Right lobe of liver (tissue), 6 donors: ENCODE results near the gene RTP2. TPM values are rescaled to one million over a fixed set of nuclear protein-coding genes. Genes with fewer than 3 reads are reported as not detected.
"Not testable (repeated sequence)": the region's sequence is repeated elsewhere in the genome, so short reads cannot be mapped to it uniquely, and the experiment has no call there.

Experiments
- ATAC-seq, 4 donors: fragments of 200-7000 bp; cut with Tn5 transposase; one replicate each; pipeline ENCODE4 v1.9.1; 2020; ENCODE audit warnings: mild to moderate bottlenecking in 4 of 4, moderate library complexity in 4 of 4
- DNase-seq, 3 donors: peaks; one replicate each; pipeline ENCODE4 v3.0.0-alpha.2; 2020
- H3K27ac ChIP-seq, 3 donors: fragments of 200-600 bp; one replicate each; pipeline ENCODE4 v1.8.0; 2022
- H3K27me3 ChIP-seq, 2 donors: fragments of 200-600 bp; one replicate each; pipeline ENCODE4 v1.8.0; 2022
- H3K36me3 ChIP-seq, 4 donors: fragments of 200-600 bp; sonication (generic) in 1 of 4; one replicate each; pipeline versions ENCODE4 v1.5.1 to v1.8.0; 2017 to 2022; ENCODE audit warnings: control low read depth in 1 of 4
- H3K4me1 ChIP-seq, 4 donors: fragments of 200-600 bp; sonication (generic) in 1 of 4; one replicate each; pipeline versions ENCODE4 v1.5.1 to v1.8.0; 2017 to 2022; ENCODE audit warnings: control low read depth in 1 of 4
- H3K4me3 ChIP-seq, 3 donors: fragments of 200-600 bp; one replicate each; pipeline ENCODE4 v1.8.0; 2022
- H3K9me3 ChIP-seq, 4 donors: fragments of 200-600 bp; sonication (generic) in 1 of 4; one replicate each; pipeline versions ENCODE4 v1.5.1 to v1.8.0; 2017 to 2022; ENCODE audit warnings: control low read depth in 1 of 4
- CTCF ChIP-seq, 4 donors: fragments of 200-600 bp in 3 of 4; fragments of 450-650 bp in 1 of 4; IDR thresholded peaks; one replicate each; pipeline versions ENCODE4 v1.5.1 to v1.8.0; 2016 to 2022; ENCODE audit warnings: antibody characterized with exemption in 4 of 4, mild to moderate bottlenecking in 2 of 4
- POLR2A ChIP-seq: fragments of 450-650 bp; IDR thresholded peaks from one replicate; pipeline ENCODE4 v1.6.1; 2017; ENCODE audit warnings: antibody characterized with exemption, mild to moderate bottlenecking
- WGBS: methylation state at CpG from one replicate; pipeline ENCODE4 v1.1.6; 2018; ENCODE audit warnings: low coverage, low lambda C conversion rate; ENCODE audit not compliant: insufficient coverage; ENCODE audit errors: missing lambda C conversion rate; 5-methylcytosine and 5-hydroxymethylcytosine counted together
- intact Hi-C, 2 donors: fragments of 100-400 bp; cut with DNase I; formaldehyde crosslinking; loops; one replicate each; pipeline versions ENCODE4 v1.11.2 to v1.14.1; 2022
- total RNA-seq, 6 experiments: library from RNA; depleted of rRNA in 2 of 6; stranded (reverse); fragments of >200 nt in 2 of 6; fragmentation: NEBNext Ultra II Directional in 3 of 6; extraction: Animal tissue kit (Norgen Biotek cat#: 25700) in 3 of 6; gene quantifications; one replicate each; pipeline versions ENCODE4 v1.1.0 to v1.2.4, GENCODE V29; 2016 to 2023
- donor health status: DM: no; HTN: yes; CAD: no.
- donor health status: DM: no; HTN: no; CAD: no.
- donor health status: DM: no; HTN: no; CAD: no.
- donor health status: DM: no; HTN: yes; CAD: no.
- donor health status: DM: no; HTN: yes; CAD: no.

RTP2 gene
- total RNA-seq, 6 experiments from 2014 or later = not detected

GRCh38 chr3:187684880-187685279 is 17.5 kb downstream of the RTP2 start:
- H3K4me1 ChIP-seq = no peaks in the 10 kb centered on the region
- no peaks in the 10 kb centered on the region for H3K36me3 ChIP-seq
- no peak for DNase-seq
- 36% methylated on average over 2 of the region's 2 CpGs for WGBS
- no peaks in the 10 kb centered on the region for H3K27me3 ChIP-seq
- no peaks in the 10 kb centered on the region for H3K9me3 ChIP-seq
- H3K4me3 ChIP-seq = no peak overlapping the region
- TF ChIP-seq CTCF (IDR thresholded peaks at IDR 0.05) (no peak), POLR2A (no peak)
- H3K27ac ChIP-seq = no peak overlapping the region
- ATAC-seq = no peak
- intact Hi-C loops = loop anchor here (10.0 kb wide), 1 partner anchor 360 kb away; no protein-coding TSS in a partner anchor

- Histone ChIP-seq H3K9me3 (no peaks in the 10 kb centered on the region), H3K4me1 (peaks cover 0 to 2% (median 0%) of the 10 kb centered on the region in 4 donors), H3K27ac (no peak overlapping the region), H3K4me3 (no peak overlapping the region), H3K27me3 (no peaks in the 10 kb centered on the region), H3K36me3 (no peaks in the 10 kb centered on the region)
- ATAC-seq = no peak
- WGBS = 81% methylated on average over 1 of the region's 1 CpG
- TF ChIP-seq CTCF (IDR thresholded peaks at IDR 0.05) (no peak), POLR2A (no peak)
- intact Hi-C loops = loop anchor here (10.0 kb wide), 1 partner anchor 360 kb away; no protein-coding TSS in a partner anchor
- DNase-seq = no peak
Measured at GRCh38 chr3:187684444-187684843, 17.9 kb downstream of the RTP2 start.

GRCh38 chr3:187681756-187682155 is 20.6 kb downstream of the RTP2 start:
- H3K4me3 ChIP-seq, H3K4me1 ChIP-seq, H3K27ac ChIP-seq, H3K9me3 ChIP-seq, DNase-seq, ATAC-seq, H3K36me3 ChIP-seq, H3K27me3 ChIP-seq: not testable (repeated sequence)
- intact Hi-C loops = loop anchor here (10.0 kb wide), 1 partner anchor 357 kb away; no protein-coding TSS in a partner anchor
- WGBS = 83% methylated on average over 7 of the region's 11 CpGs

- WGBS = 23% methylated on average over 5 of the region's 7 CpGs
Measured at GRCh38 chr3:187679638-187680396, 22.5 kb downstream of the RTP2 start.

More at GRCh38 chr3:187679638-187680396, 22.5 kb downstream of the RTP2 start:
- no peaks in the 10 kb centered on the region for H3K9me3 ChIP-seq
- TF ChIP-seq POLR2A (no peak), CTCF (IDR thresholded peaks at IDR 0.05) (peak; percentile 88 to 95 (median 92))
- intact Hi-C loops = loop anchor here (5.0 to 10.0 kb wide), 3 partner anchors 63 to 355 kb away; no protein-coding TSS in a partner anchor
- H3K36me3 ChIP-seq = no peaks in the 10 kb centered on the region
- H3K4me1 ChIP-seq = peaks cover 0 to 6% (median 0%) of the 10 kb centered on the region in 4 donors
- no peak overlapping the region for H3K27ac ChIP-seq
- no peak overlapping the region for H3K4me3 ChIP-seq
- no peaks in the 10 kb centered on the region for H3K27me3 ChIP-seq
- ATAC-seq = peak; percentile 98 to 99 (median 99)
- peak; percentile 74 to 84 (median 76) for DNase-seq
